Endodermal cell (in vitro differentiated cells): ENCODE results near the gene NDC80. TPM values are rescaled to one million over a fixed set of nuclear protein-coding genes. Genes with fewer than 3 reads are reported as not detected.

Experiments
- DNase-seq: peaks from one replicate; pipeline ENCODE4 v3.0.0-alpha.2; 2017
- H3K27ac ChIP-seq: 2 replicates; pipeline ENCODE4 v1.5.1; 2013; ENCODE audit warnings: mild to moderate bottlenecking, low read depth, low read length, moderate library complexity
- H3K27me3 ChIP-seq: 2 replicates; pipeline ENCODE4 v1.6.1; 2013; ENCODE audit warnings: mild to moderate bottlenecking, low read length, moderate library complexity; ENCODE audit not compliant: insufficient read depth, control insufficient read depth, poor library complexity, severe bottlenecking
- H3K36me3 ChIP-seq: 2 replicates; pipeline ENCODE4 v1.7.0; 2013; ENCODE audit warnings: mild to moderate bottlenecking, low read length, moderate library complexity; ENCODE audit not compliant: control insufficient read depth, insufficient read depth
- H3K4me1 ChIP-seq: one replicate; pipeline ENCODE4 v1.7.0; 2013; ENCODE audit warnings: low read length; ENCODE audit not compliant: control insufficient read depth, insufficient read depth
- H3K4me3 ChIP-seq: 2 replicates; pipeline ENCODE4 v1.5.1; 2013; ENCODE audit warnings: mild to moderate bottlenecking, low read length, moderate library complexity
- H3K9ac ChIP-seq: 2 replicates; pipeline ENCODE4 v1.6.1; 2013; ENCODE audit warnings: mild to moderate bottlenecking, low read length, moderate library complexity; ENCODE audit not compliant: poor library complexity, severe bottlenecking; ENCODE audit errors: extremely low read depth
- H3K9me3 ChIP-seq: 2 replicates; pipeline ENCODE4 v1.6.1; 2013; ENCODE audit warnings: mild to moderate bottlenecking, low read length, moderate library complexity; ENCODE audit not compliant: control insufficient read depth
- H3K27ac Mint-ChIP-seq: 2 replicates; pipeline ENCODE4 v1.8.0; 2020; ENCODE audit warnings: mixed read lengths
- H3K27me3 Mint-ChIP-seq: 2 replicates; pipeline ENCODE4 v1.8.0; 2021; ENCODE audit warnings: mild to moderate bottlenecking, mixed read lengths; ENCODE audit not compliant: insufficient read depth
- H3K36me3 Mint-ChIP-seq: 2 replicates; pipeline ENCODE4 v1.8.0; 2020; ENCODE audit warnings: low read depth, mixed read lengths
- H3K4me1 Mint-ChIP-seq: 2 replicates; pipeline ENCODE4 v1.8.0; 2020; ENCODE audit warnings: mixed read lengths
- H3K4me3 Mint-ChIP-seq: 2 replicates; pipeline ENCODE4 v1.8.0; 2020; ENCODE audit warnings: mild to moderate bottlenecking, moderate library complexity, mixed read lengths
- H3K9me3 Mint-ChIP-seq: 2 replicates; pipeline ENCODE4 v1.8.0; 2020; ENCODE audit warnings: mild to moderate bottlenecking, mixed read lengths
- CTCF ChIP-seq: fragments of 200-600 bp; sonication (generic); conservative IDR thresholded peaks from 2 replicates; pipeline ENCODE4 v1.5.0; 2021; ENCODE audit warnings: antibody characterized with exemption, mild to moderate bottlenecking
- WGBS, 2 experiments: methylation state at CpG; one replicate each; pipeline versions ENCODE4 v1.1.5 to v1.1.7; 2013; ENCODE audit warnings: missing lambda C conversion rate in 2 of 2, mixed read lengths in 1 of 2; ENCODE audit not compliant: insufficient coverage in 1 of 2, insufficient read length in 1 of 2; 5-methylcytosine and 5-hydroxymethylcytosine counted together
- total RNA-seq, 2 donors: library from RNA; stranded (reverse); fragmentation: NEBNext Ultra II Directional in 1 of 2; extraction: Animal tissue kit (Norgen Biotek cat#: 25700) in 1 of 2; gene quantifications; 2 replicates in 1 of 2; 3 replicates in 1 of 2; pipeline ENCODE4 v1.2.1, GENCODE V29; 2021

The NDC80 gene
- total RNA-seq, 2 donors from 2014 or later: 29.7 to 61.8 TPM

GRCh38 chr18:2526329-2526728 is 45.0 kb upstream of the NDC80 start:
- 79 to 100% methylated on average over 2 of the region's 2 CpGs for whole genome bisulfite sequencing, 2 experiments
- peaks cover 9% of the 10 kb centered on the region for H3K36me3 Mint-ChIP-seq

GRCh38 chr18:2529154-2529553 is 42.2 kb upstream of the NDC80 start:
- H3K4me3 Mint-ChIP-seq: no peak overlapping the region
- H3K27ac Mint-ChIP-seq: no peak overlapping the region
- Histone ChIP-seq H3K9me3 (peaks cover 57% of the 10 kb centered on the region), H3K4me3 (no peak overlapping the region), H3K27me3 (no peaks in the 10 kb centered on the region), H3K9ac (no peak overlapping the region), H3K36me3 (peaks cover 7% of the 10 kb centered on the region), H3K4me1 (no peaks in the 10 kb centered on the region), H3K27ac (no peak overlapping the region)
- WGBS, 2 experiments: 92% methylated on average over 3 to 6 of the region's 7 CpGs
- H3K4me1 Mint-ChIP-seq: peaks cover 9% of the 10 kb centered on the region
- peaks cover 37% of the 10 kb centered on the region for H3K9me3 Mint-ChIP-seq
- peak; percentile 56 for DNase-seq
- H3K36me3 Mint-ChIP-seq: peaks cover 27% of the 10 kb centered on the region
- no peak for TF ChIP-seq CTCF
- H3K27me3 Mint-ChIP-seq: no peaks in the 10 kb centered on the region

More at GRCh38 chr18:2526329-2526728, 45.0 kb upstream of the NDC80 start:
- no peaks in the 10 kb centered on the region for H3K4me1 ChIP-seq
- peak overlapping the region; percentile 6 for H3K4me3 ChIP-seq
- no peaks in the 10 kb centered on the region for H3K27me3 ChIP-seq
- peaks cover 28% of the 10 kb centered on the region for H3K9me3 ChIP-seq
- Mint-ChIP-seq H3K9me3 (peaks cover 18% of the 10 kb centered on the region), H3K27me3 (no peaks in the 10 kb centered on the region), H3K27ac (no peak overlapping the region), H3K4me1 (peaks cover 11% of the 10 kb centered on the region), H3K4me3 (no peak overlapping the region)
- H3K36me3 ChIP-seq: no peaks in the 10 kb centered on the region
- no peak for DNase-seq
- H3K9ac ChIP-seq: no peak overlapping the region
- no peak overlapping the region for H3K27ac ChIP-seq
- TF ChIP-seq CTCF: no peak

- H3K36me3 Mint-ChIP-seq: peaks cover 37% of the 10 kb centered on the region
- H3K4me1 Mint-ChIP-seq: peaks cover 9% of the 10 kb centered on the region
- no peak overlapping the region for H3K27ac ChIP-seq
- H3K4me1 ChIP-seq: no peaks in the 10 kb centered on the region
- DNase-seq: no peak
- no peak overlapping the region for H3K9ac ChIP-seq
- H3K27me3 Mint-ChIP-seq: no peaks in the 10 kb centered on the region
- H3K27me3 ChIP-seq: no peaks in the 10 kb centered on the region
- WGBS, 2 experiments: 89 to 94% methylated on average over 1 to 2 of the region's 2 CpGs
- no peak overlapping the region for H3K4me3 Mint-ChIP-seq
- H3K4me3 ChIP-seq: peak overlapping the region; percentile 57
- TF ChIP-seq CTCF: no peak
- H3K9me3 Mint-ChIP-seq: peaks cover 33% of the 10 kb centered on the region
- H3K36me3 ChIP-seq: peaks cover 17% of the 10 kb centered on the region
- H3K27ac Mint-ChIP-seq: no peak overlapping the region
- H3K9me3 ChIP-seq: peaks cover 55% of the 10 kb centered on the region
Measured at GRCh38 chr18:2531751-2532150, 39.6 kb upstream of the NDC80 start.
